NCI-H446 (cell line): ENCODE results near the gene DNAJC12.
"Not testable (repeated sequence)": the region's sequence is repeated elsewhere in the genome, so short reads cannot be mapped to it uniquely, and the experiment has no call there.

Experiments
- DNase-seq, 2 experiments: peaks; one replicate each; lab custom pipeline; 2025; lab: John Stamatoyannopoulos, UW

DNAJC12 gene

GRCh38 chr10:67837541-67838314 lies at the start of gene DNAJC12:
DNAJC12 (minus strand) TSS chr10:67838188; CDS start chr10:67838011, 177 bp downstream.
- DNase-seq: peak; percentile 24 to 65

GRCh38 chr10:67884842-67885670 lies 47.1 kb upstream of the DNAJC12 start:
- DNase-seq: peak; percentile 44 to 59

GRCh38 chr10:67884313-67884841 lies 46.4 kb upstream of the DNAJC12 start, which contains the start of gene SIRT1:
SIRT1 (plus strand) TSS chr10:67884656; CDS start chr10:67884722, 66 bp downstream.
- DNase-seq: peak; percentile 65 to 92

GRCh38 chr10:67883710-67884312 lies 45.8 kb upstream of the DNAJC12 start:
- DNase-seq: no peak

- DNase-seq: no peak
Measured at GRCh38 chr10:67878133-67878532, 40.1 kb upstream of the DNAJC12 start.

GRCh38 chr10:67877421-67877820 lies 39.4 kb upstream of the DNAJC12 start:
- not testable (repeated sequence) for DNase-seq

GRCh38 chr10:67875340-67876238 lies 37.6 kb upstream of the DNAJC12 start:
- no peak for DNase-seq

GRCh38 chr10:67869996-67870395 lies 32.0 kb upstream of the DNAJC12 start:
- DNase-seq: no peak

- DNase-seq: no peak
Measured at GRCh38 chr10:67868132-67868531, 30.1 kb upstream of the DNAJC12 start.

GRCh38 chr10:67864607-67865371 lies 26.8 kb upstream of the DNAJC12 start:
- no peak for DNase-seq

- no peak for DNase-seq
Measured at GRCh38 chr10:67863094-67863493, 25.1 kb upstream of the DNAJC12 start.

GRCh38 chr10:67861750-67862432 lies 23.9 kb upstream of the DNAJC12 start:
- DNase-seq: no peak

- DNase-seq: no peak
Measured at GRCh38 chr10:67858971-67859370, 21.0 kb upstream of the DNAJC12 start.

GRCh38 chr10:67853512-67853911 lies 15.5 kb upstream of the DNAJC12 start:
- no peak for DNase-seq

GRCh38 chr10:67852761-67853160 lies 14.8 kb upstream of the DNAJC12 start:
- DNase-seq: no peak

GRCh38 chr10:67851186-67851585 lies 13.2 kb upstream of the DNAJC12 start:
- no peak for DNase-seq

- DNase-seq: peak; percentile 63 to 84
Measured at GRCh38 chr10:67849331-67850011, 11.5 kb upstream of the DNAJC12 start.

GRCh38 chr10:67843284-67843683 lies 5.3 kb upstream of the DNAJC12 start:
- DNase-seq: no peak

GRCh38 chr10:67841737-67842136 lies 3.7 kb upstream of the DNAJC12 start:
- no peak for DNase-seq
